Measurements from ENCODE around the gene HNRNPC.

Gene HNRNPC

GRCh38 chr14:21202463-21203358 lies 66.5 kb downstream of the HNRNPC start:
- no peak for ATAC-seq
- H3K27ac Mint-ChIP-seq = peak overlapping the region; percentile 15
- peaks cover 38% of the 10 kb centered on the region for H3K36me3 Mint-ChIP-seq
- no peaks in the 10 kb centered on the region for H3K27me3 Mint-ChIP-seq
- H3K4me3 Mint-ChIP-seq = no peak overlapping the region
- peaks cover 40% of the 10 kb centered on the region for H3K4me1 Mint-ChIP-seq
- H3K9me3 Mint-ChIP-seq = peaks cover under 1% of the 10 kb centered on the region

- peak overlapping the region; percentile 15 for H3K27ac Mint-ChIP-seq
These were observed 67.3 kb downstream of the HNRNPC start for GRCh38 chr14:21201732-21202462.

GRCh38 chr14:21200752-21201461 lies 68.3 kb downstream of the HNRNPC start:
- no peaks in the 10 kb centered on the region for H3K27me3 Mint-ChIP-seq
- peaks cover 23% of the 10 kb centered on the region for H3K4me1 Mint-ChIP-seq
- H3K4me3 Mint-ChIP-seq = no peak overlapping the region
- no peak for ATAC-seq
- H3K9me3 Mint-ChIP-seq = peaks cover 2% of the 10 kb centered on the region
- peaks cover 20% of the 10 kb centered on the region for H3K36me3 Mint-ChIP-seq
- H3K27ac Mint-ChIP-seq = no peak overlapping the region

More at GRCh38 chr14:21201732-21202462, 67.3 kb downstream of the HNRNPC start:
- no peak for ATAC-seq
- Mint-ChIP-seq H3K27me3 (no peaks in the 10 kb centered on the region), H3K4me3 (no peak overlapping the region), H3K9me3 (peaks cover 2% of the 10 kb centered on the region), H3K36me3 (peaks cover 30% of the 10 kb centered on the region), H3K4me1 (peaks cover 32% of the 10 kb centered on the region)

- no peak overlapping the region for H3K27ac Mint-ChIP-seq
- peaks cover 24% of the 10 kb centered on the region for H3K4me1 Mint-ChIP-seq
- ATAC-seq = no peak
These were observed 69.4 kb downstream of the HNRNPC start for GRCh38 chr14:21199611-21200560.

GRCh38 chr14:21197418-21198205 lies 71.6 kb downstream of the HNRNPC start:
- Mint-ChIP-seq H3K27me3 (no peaks in the 10 kb centered on the region), H3K36me3 (peaks cover 3% of the 10 kb centered on the region), H3K4me3 (no peak overlapping the region), H3K4me1 (peaks cover 19% of the 10 kb centered on the region), H3K27ac (no peak overlapping the region), H3K9me3 (peaks cover 2% of the 10 kb centered on the region)
- no peak for ATAC-seq

More at GRCh38 chr14:21199611-21200560, 69.4 kb downstream of the HNRNPC start:
- Mint-ChIP-seq H3K27me3 (no peaks in the 10 kb centered on the region), H3K9me3 (peaks cover 2% of the 10 kb centered on the region), H3K36me3 (peaks cover 17% of the 10 kb centered on the region), H3K4me3 (no peak overlapping the region)

- Mint-ChIP-seq H3K4me3 (no peak overlapping the region), H3K9me3 (peaks cover 2% of the 10 kb centered on the region), H3K4me1 (peaks cover 28% of the 10 kb centered on the region), H3K36me3 (no peaks in the 10 kb centered on the region), H3K27ac (no peak overlapping the region), H3K27me3 (no peaks in the 10 kb centered on the region)
- ATAC-seq = no peak
These were observed 74.6 kb downstream of the HNRNPC start for GRCh38 chr14:21194597-21194996.

GRCh38 chr14:21192875-21193535 lies 76.2 kb downstream of the HNRNPC start:
- no peaks in the 10 kb centered on the region for H3K36me3 Mint-ChIP-seq
- no peaks in the 10 kb centered on the region for H3K27me3 Mint-ChIP-seq
- peaks cover 2% of the 10 kb centered on the region for H3K9me3 Mint-ChIP-seq
- H3K4me1 Mint-ChIP-seq = peaks cover 28% of the 10 kb centered on the region
- H3K4me3 Mint-ChIP-seq = no peak overlapping the region
- ATAC-seq = no peak
- H3K27ac Mint-ChIP-seq = no peak overlapping the region

- Mint-ChIP-seq H3K27ac (no peak overlapping the region), H3K9me3 (no peaks in the 10 kb centered on the region), H3K4me1 (peaks cover 28% of the 10 kb centered on the region)
These were observed 76.8 kb downstream of the HNRNPC start for GRCh38 chr14:21192447-21192822.

GRCh38 chr14:21191809-21192446 lies 77.3 kb downstream of the HNRNPC start:
- peak overlapping the region; percentile 66 for H3K4me3 Mint-ChIP-seq
- H3K36me3 Mint-ChIP-seq = no peaks in the 10 kb centered on the region
- no peaks in the 10 kb centered on the region for H3K27me3 Mint-ChIP-seq
- H3K9me3 Mint-ChIP-seq = no peaks in the 10 kb centered on the region
- H3K4me1 Mint-ChIP-seq = peaks cover 28% of the 10 kb centered on the region
- no peak overlapping the region for H3K27ac Mint-ChIP-seq
- ATAC-seq = peak; percentile 99

More at GRCh38 chr14:21192447-21192822, 76.8 kb downstream of the HNRNPC start:
- Mint-ChIP-seq H3K36me3 (no peaks in the 10 kb centered on the region), H3K4me3 (peak overlapping the region; percentile 66), H3K27me3 (no peaks in the 10 kb centered on the region)
- no peak for ATAC-seq

- no peaks in the 10 kb centered on the region for H3K27me3 Mint-ChIP-seq
- H3K9me3 Mint-ChIP-seq = no peaks in the 10 kb centered on the region
- peaks cover 28% of the 10 kb centered on the region for H3K4me1 Mint-ChIP-seq
- no peak overlapping the region for H3K27ac Mint-ChIP-seq
- ATAC-seq = no peak
- H3K4me3 Mint-ChIP-seq = peak overlapping the region; percentile 66
- H3K36me3 Mint-ChIP-seq = no peaks in the 10 kb centered on the region
These were observed 77.9 kb downstream of the HNRNPC start for GRCh38 chr14:21191261-21191808.

- H3K27ac Mint-ChIP-seq = no peak overlapping the region
- H3K4me3 Mint-ChIP-seq = no peak overlapping the region
- H3K36me3 Mint-ChIP-seq = peaks cover 5% of the 10 kb centered on the region
- H3K27me3 Mint-ChIP-seq = peaks cover 30% of the 10 kb centered on the region
- no peak for ATAC-seq
- H3K9me3 Mint-ChIP-seq = peaks cover 3% of the 10 kb centered on the region
- H3K4me1 Mint-ChIP-seq = no peaks in the 10 kb centered on the region
These were observed 83.8 kb downstream of the HNRNPC start for GRCh38 chr14:21185491-21185890.

- Mint-ChIP-seq H3K36me3 (peaks cover 5% of the 10 kb centered on the region), H3K9me3 (peaks cover 3% of the 10 kb centered on the region), H3K27ac (no peak overlapping the region), H3K4me3 (no peak overlapping the region), H3K27me3 (peaks cover 36% of the 10 kb centered on the region), H3K4me1 (no peaks in the 10 kb centered on the region)
- no peak for ATAC-seq
These were observed 85.0 kb downstream of the HNRNPC start for GRCh38 chr14:21184254-21184653.

GRCh38 chr14:21182166-21182565 lies 87.1 kb downstream of the HNRNPC start:
- H3K4me3 Mint-ChIP-seq = no peak overlapping the region
- peaks cover 11% of the 10 kb centered on the region for H3K36me3 Mint-ChIP-seq
- H3K9me3 Mint-ChIP-seq = peaks cover 8% of the 10 kb centered on the region
- H3K27me3 Mint-ChIP-seq = peaks cover 55% of the 10 kb centered on the region
- no peak overlapping the region for H3K27ac Mint-ChIP-seq
- no peak for ATAC-seq
- H3K4me1 Mint-ChIP-seq = no peaks in the 10 kb centered on the region

Data from stimulated activated memory B cell treated with anti-CD40 and anti-IgM and Interleukin-4, amounts not matched to agents 10 μg/mL and 1 μg/mL and 100 μg/mL, for 72 hours (primary cell).